Nephron progenitor cell (in vitro differentiated cells): ENCODE data around the gene PPP1R36.

Experiments used
- DNase-seq: peaks from one replicate; pipeline ENCODE4 v3.0.0; 2021
- H3K27ac Mint-ChIP-seq: 2 replicates; pipeline ENCODE4 v1.8.0; 2021; ENCODE audit warnings: mild to moderate bottlenecking, moderate library complexity, mixed read lengths
- H3K27me3 Mint-ChIP-seq: 2 replicates; pipeline ENCODE4 v1.8.0; 2021; ENCODE audit warnings: mild to moderate bottlenecking, low read depth, mixed read lengths; ENCODE audit not compliant: poor library complexity
- H3K36me3 Mint-ChIP-seq: 2 replicates; pipeline ENCODE4 v1.8.0; 2021; ENCODE audit warnings: low read depth, mixed read lengths
- H3K4me1 Mint-ChIP-seq: 2 replicates; pipeline ENCODE4 v1.8.0; 2021; ENCODE audit warnings: mixed read lengths
- H3K4me3 Mint-ChIP-seq: 2 replicates; pipeline ENCODE4 v1.8.0; 2021; ENCODE audit warnings: mild to moderate bottlenecking, moderate library complexity, mixed read lengths
- H3K9me3 Mint-ChIP-seq: 2 replicates; pipeline ENCODE4 v1.8.0; 2021; ENCODE audit warnings: mild to moderate bottlenecking, moderate library complexity, mixed read lengths
- CTCF ChIP-seq: fragments of 200-600 bp; sonication (generic); IDR thresholded peaks from 2 replicates; pipeline ENCODE4 v1.5.0; 2021; ENCODE audit warnings: antibody characterized with exemption

Gene PPP1R36

GRCh38 chr14:64637735-64638473, 88.1 kb downstream of the PPP1R36 start:
- peaks cover 2% of the 10 kb centered on the region for H3K9me3 Mint-ChIP-seq
- H3K27me3 Mint-ChIP-seq: no peaks in the 10 kb centered on the region
- no peak overlapping the region for H3K27ac Mint-ChIP-seq
- no peak for DNase-seq
- peaks cover under 1% of the 10 kb centered on the region for H3K36me3 Mint-ChIP-seq
- no peak overlapping the region for H3K4me3 Mint-ChIP-seq
- peaks cover 24% of the 10 kb centered on the region for H3K4me1 Mint-ChIP-seq
- no peak for TF ChIP-seq CTCF

GRCh38 chr14:64638625-64639024, 88.9 kb downstream of the PPP1R36 start:
- no peak overlapping the region for H3K4me3 Mint-ChIP-seq
- TF ChIP-seq CTCF: no peak
- peaks cover 7% of the 10 kb centered on the region for H3K36me3 Mint-ChIP-seq
- H3K9me3 Mint-ChIP-seq: peaks cover 9% of the 10 kb centered on the region
- H3K27me3 Mint-ChIP-seq: no peaks in the 10 kb centered on the region
- peak overlapping the region; percentile 63 for H3K27ac Mint-ChIP-seq
- DNase-seq: no peak
- H3K4me1 Mint-ChIP-seq: peaks cover 24% of the 10 kb centered on the region
